ENCODE data around the gene ATF3. TPM values are rescaled to one million over a fixed set of nuclear protein-coding genes. Genes with fewer than 3 reads are reported as not detected.

ATF3 gene
- total RNA-seq, 5 donors from 2014 or later (not counting 1 experiment from before 2014, with no cell fraction given) = 1.5 to 20.1 (median 3.1) TPM

DNA sequence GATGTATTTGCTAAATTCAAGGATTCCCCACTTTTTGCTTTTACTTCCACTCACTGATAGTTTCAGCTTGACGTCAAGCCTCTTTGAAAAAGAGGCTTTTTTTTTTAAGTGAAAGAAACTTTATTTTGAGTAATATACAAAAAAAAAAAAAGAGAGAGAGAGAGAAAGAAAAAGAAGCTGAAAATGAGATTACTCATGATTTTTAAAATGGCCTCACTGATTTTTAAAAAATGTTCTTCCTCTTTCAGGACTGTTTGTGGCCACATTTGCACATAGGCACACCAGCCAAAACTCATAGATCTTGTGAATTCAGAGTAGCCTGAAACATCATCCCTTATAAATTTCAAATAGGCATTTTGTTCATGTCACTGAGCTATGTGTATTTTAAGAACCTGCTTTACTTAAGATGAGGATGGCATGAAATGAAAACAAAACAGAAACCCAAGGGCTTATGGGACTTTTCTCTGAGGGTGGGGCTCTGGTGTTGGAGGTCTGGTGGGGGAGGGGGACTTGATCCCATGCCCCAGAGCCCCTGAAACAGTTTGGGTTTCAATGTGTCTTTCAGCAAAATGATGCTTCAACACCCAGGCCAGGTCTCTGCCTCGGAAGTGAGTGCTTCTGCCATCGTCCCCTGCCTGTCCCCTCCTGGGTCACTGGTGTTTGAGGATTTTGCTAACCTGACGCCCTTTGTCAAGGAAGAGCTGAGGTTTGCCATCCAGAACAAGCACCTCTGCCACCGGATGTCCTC lies 6.1 kb downstream of the ATF3 start:
- Histone ChIP-seq H3K4me1 (ENCODE audit: control insufficient read depth in 1 of 2, extremely low read depth in 1 of 2, insufficient read depth in 2 of 2, low read length in 2 of 2) (peaks cover 2 to 4% of the 10 kb centered on the region in 2 experiments), H3K27ac (ENCODE audit: low read length) (no peak overlapping the region), H3K27me3 (replicated peaks in 1 of 2; ENCODE audit: control insufficient read depth in 2 of 2, extremely low read depth in 1 of 2, insufficient read depth in 2 of 2, low read length in 1 of 2) (peaks cover 3 to 15% of the 10 kb centered on the region in 2 experiments), H3K36me3 (ENCODE audit: control insufficient read depth in 2 of 2, extremely low read depth in 1 of 2, insufficient read depth in 1 of 2, low read length in 1 of 2) (no peaks in the 10 kb centered on the region), H3K9me3 (no peaks in the 10 kb centered on the region), H3K4me3 (ENCODE audit: control insufficient read depth in 1 of 2, extremely low read depth in 1 of 2, low read length in 1 of 2) (no peak overlapping the region)
- Mint-ChIP-seq H3K4me3 (no peak overlapping the region), H3K4me1 (peaks cover 5 to 11% (median 6%) of the 10 kb centered on the region in 3 donors), H3K27me3 (peaks cover 18 to 21% of the 10 kb centered on the region in 2 donors), H3K27ac (no peak overlapping the region), H3K9me3 (no peaks in the 10 kb centered on the region), H3K36me3 (peaks cover 11% of the 10 kb centered on the region)
- ChIA-PET POLR2A (interaction anchor here in 1 of 2 donors (0.6 to 0.7 kb wide), 5 partner anchors 9 to 209 kb away, joined by 3 to 4 read pairs (median 4); no protein-coding TSS in a partner anchor), CTCF (interaction anchor here (0.7 to 1.1 kb wide), 3 partner anchors 12 to 136 kb away, joined by 3 read pairs; no protein-coding TSS in a partner anchor)
- WGBS (ENCODE audit: insufficient coverage) = 77% methylated on average over 4 of the region's 5 CpGs
- ATAC-seq (replicated peaks in 1 of 4) (no peak), DNase-seq (no peak)

DNA sequence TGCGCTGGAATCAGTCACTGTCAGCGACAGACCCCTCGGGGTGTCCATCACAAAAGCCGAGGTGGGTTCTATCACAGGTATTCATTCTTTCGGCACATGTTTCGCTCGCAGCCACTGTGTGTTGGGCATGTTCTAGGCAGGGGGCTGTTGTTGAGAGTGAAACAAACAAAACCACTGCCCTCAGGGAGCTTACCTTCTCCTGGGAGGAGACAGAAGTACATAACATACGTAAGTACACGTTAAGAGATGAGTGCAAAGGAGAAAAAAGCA lies 6.6 kb downstream of the ATF3 start:
- Histone ChIP-seq H3K27me3 (replicated peaks in 1 of 2; ENCODE audit: control insufficient read depth in 2 of 2, extremely low read depth in 1 of 2, insufficient read depth in 2 of 2, low read length in 1 of 2) (peaks cover 0 to 11% of the 10 kb centered on the region in 2 experiments), H3K4me3 (ENCODE audit: control insufficient read depth in 1 of 2, extremely low read depth in 1 of 2, low read length in 1 of 2) (no peak overlapping the region), H3K4me1 (ENCODE audit: control insufficient read depth in 1 of 2, extremely low read depth in 1 of 2, insufficient read depth in 2 of 2, low read length in 2 of 2) (no peaks in the 10 kb centered on the region), H3K9me3 (no peaks in the 10 kb centered on the region), H3K36me3 (ENCODE audit: control insufficient read depth in 2 of 2, extremely low read depth in 1 of 2, insufficient read depth in 1 of 2, low read length in 1 of 2) (no peaks in the 10 kb centered on the region), H3K27ac (ENCODE audit: low read length) (no peak overlapping the region)
- Mint-ChIP-seq H3K36me3 (peaks cover 15% of the 10 kb centered on the region), H3K27ac (peak overlapping the region in 1 of 2 donors; percentile 36), H3K4me1 (peaks cover 0 to 6% (median under 1%) of the 10 kb centered on the region in 3 donors), H3K4me3 (no peak overlapping the region), H3K9me3 (no peaks in the 10 kb centered on the region), H3K27me3 (peaks cover 13 to 16% of the 10 kb centered on the region in 2 donors)
- ATAC-seq (replicated peaks in 1 of 4) (no peak), DNase-seq (no peak)
- WGBS (ENCODE audit: insufficient coverage) = 92% methylated on average over 7 of the region's 9 CpGs
- CTCF ChIA-PET = no interaction called here
- POLR2A ChIA-PET = no interaction called here

DNA sequence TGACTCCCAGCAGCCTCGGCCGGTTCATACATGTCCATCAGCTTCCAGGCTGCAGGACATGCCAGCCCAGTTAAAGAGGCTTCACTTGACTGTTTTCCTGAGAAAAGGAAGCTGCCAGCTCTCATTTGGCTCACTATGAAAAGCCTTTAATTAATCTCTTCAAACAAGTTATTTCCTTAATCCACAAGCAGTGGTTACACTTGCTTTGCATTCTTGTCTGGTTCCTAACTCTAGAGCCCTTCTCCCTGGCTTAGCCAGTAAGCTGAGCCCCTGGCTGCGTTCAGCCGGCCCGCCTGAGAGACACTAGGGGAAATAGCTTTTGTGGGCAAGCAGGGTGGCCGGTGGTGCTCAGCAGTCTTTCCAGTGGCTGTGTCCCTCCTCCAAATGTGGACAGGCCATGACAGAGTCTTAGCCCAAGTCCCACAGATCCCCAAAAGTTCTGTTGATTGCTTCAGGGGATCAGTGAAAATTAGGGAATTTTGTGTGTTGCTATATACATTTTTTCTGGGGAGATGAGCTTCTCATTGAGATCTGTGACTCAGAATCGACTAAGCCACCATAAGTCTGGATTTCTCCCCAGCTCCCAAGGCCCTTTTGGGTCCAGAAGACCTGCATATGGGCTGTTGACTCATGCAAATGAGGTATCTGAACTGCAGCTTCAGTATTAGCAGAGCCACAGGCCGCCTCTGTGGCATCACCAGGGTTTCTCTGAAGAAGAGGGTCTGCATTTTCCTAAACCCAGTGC lies 10.1 kb downstream of the ATF3 start:
- Histone ChIP-seq H3K36me3 (ENCODE audit: control insufficient read depth in 2 of 2, extremely low read depth in 1 of 2, insufficient read depth in 1 of 2, low read length in 1 of 2) (no peaks in the 10 kb centered on the region), H3K4me3 (ENCODE audit: control insufficient read depth in 1 of 2, extremely low read depth in 1 of 2, low read length in 1 of 2) (no peak overlapping the region), H3K4me1 (ENCODE audit: control insufficient read depth in 1 of 2, extremely low read depth in 1 of 2, insufficient read depth in 2 of 2, low read length in 2 of 2) (peaks cover 0 to 3% of the 10 kb centered on the region in 2 experiments), H3K9me3 (no peaks in the 10 kb centered on the region), H3K27me3 (replicated peaks in 1 of 2; ENCODE audit: control insufficient read depth in 2 of 2, extremely low read depth in 1 of 2, insufficient read depth in 2 of 2, low read length in 1 of 2) (peaks cover 0 to 5% of the 10 kb centered on the region in 2 experiments), H3K27ac (ENCODE audit: low read length) (no peak overlapping the region)
- peaks cover 10 to 14% (median 14%) of the 10 kb centered on the region in 3 donors for H3K4me1 Mint-ChIP-seq
- CTCF ChIA-PET = interaction anchor here in 1 of 2 donors (0.5 kb wide), 1 partner anchor 38 kb away, joined by 6 read pairs; no protein-coding TSS in a partner anchor
- no peak overlapping the region for H3K4me3 Mint-ChIP-seq
- H3K27me3 Mint-ChIP-seq = no peaks in the 10 kb centered on the region
- no peaks in the 10 kb centered on the region for H3K9me3 Mint-ChIP-seq
- 83% methylated on average over 6 of the region's 8 CpGs for WGBS (ENCODE audit: insufficient coverage)
- no peak overlapping the region for H3K27ac Mint-ChIP-seq
- POLR2A ChIA-PET = interaction anchor here in 1 of 2 donors (0.6 kb wide), 1 partner anchor 387 kb away, joined by 9 read pairs; no protein-coding TSS in a partner anchor
- H3K36me3 Mint-ChIP-seq = peaks cover 15% of the 10 kb centered on the region
- no peak for ATAC-seq (replicated peaks in 1 of 4)
- no peak for DNase-seq

DNA sequence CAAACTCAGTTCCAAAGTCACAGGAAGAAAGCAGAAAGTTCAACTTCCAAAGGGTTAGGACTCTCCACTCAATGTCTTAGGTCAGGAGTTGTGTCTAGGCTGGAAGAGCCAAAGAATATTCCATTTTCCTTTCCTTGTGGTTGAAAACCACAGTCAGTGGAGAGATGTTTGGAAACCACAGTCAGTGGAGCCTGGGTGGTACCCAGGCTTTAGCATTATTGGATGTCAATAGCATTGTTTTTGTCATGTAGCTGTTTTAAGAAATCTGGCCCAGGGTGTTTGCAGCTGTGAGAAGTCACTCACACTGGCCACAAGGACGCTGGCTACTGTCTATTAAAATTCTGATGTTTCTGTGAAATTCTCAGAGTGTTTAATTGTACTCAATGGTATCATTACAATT lies 11.7 kb downstream of the ATF3 start:
- Histone ChIP-seq H3K27me3 (replicated peaks in 1 of 2; ENCODE audit: control insufficient read depth in 2 of 2, extremely low read depth in 1 of 2, insufficient read depth in 2 of 2, low read length in 1 of 2) (peaks cover 0 to 9% of the 10 kb centered on the region in 2 experiments), H3K4me3 (ENCODE audit: control insufficient read depth in 1 of 2, extremely low read depth in 1 of 2, low read length in 1 of 2) (no peak overlapping the region), H3K27ac (ENCODE audit: low read length) (no peak overlapping the region), H3K9me3 (no peaks in the 10 kb centered on the region), H3K36me3 (ENCODE audit: control insufficient read depth in 2 of 2, extremely low read depth in 1 of 2, insufficient read depth in 1 of 2, low read length in 1 of 2) (no peaks in the 10 kb centered on the region), H3K4me1 (ENCODE audit: control insufficient read depth in 1 of 2, extremely low read depth in 1 of 2, insufficient read depth in 2 of 2, low read length in 2 of 2) (peaks cover 0 to 3% of the 10 kb centered on the region in 2 experiments)
- H3K9me3 Mint-ChIP-seq = no peaks in the 10 kb centered on the region
- no CpG with 5 or more reads among the region's 1 CpG for WGBS (ENCODE audit: insufficient coverage)
- H3K4me3 Mint-ChIP-seq = no peak overlapping the region
- no peaks in the 10 kb centered on the region for H3K27me3 Mint-ChIP-seq
- DNase-seq (no peak), ATAC-seq (replicated peaks in 1 of 4) (no peak)
- H3K27ac Mint-ChIP-seq = no peak overlapping the region
- POLR2A ChIA-PET = no interaction called here
- CTCF ChIA-PET = no interaction called here
- peaks cover 15% of the 10 kb centered on the region for H3K36me3 Mint-ChIP-seq
- peaks cover 10 to 14% (median 12%) of the 10 kb centered on the region in 3 donors for H3K4me1 Mint-ChIP-seq

DNA sequence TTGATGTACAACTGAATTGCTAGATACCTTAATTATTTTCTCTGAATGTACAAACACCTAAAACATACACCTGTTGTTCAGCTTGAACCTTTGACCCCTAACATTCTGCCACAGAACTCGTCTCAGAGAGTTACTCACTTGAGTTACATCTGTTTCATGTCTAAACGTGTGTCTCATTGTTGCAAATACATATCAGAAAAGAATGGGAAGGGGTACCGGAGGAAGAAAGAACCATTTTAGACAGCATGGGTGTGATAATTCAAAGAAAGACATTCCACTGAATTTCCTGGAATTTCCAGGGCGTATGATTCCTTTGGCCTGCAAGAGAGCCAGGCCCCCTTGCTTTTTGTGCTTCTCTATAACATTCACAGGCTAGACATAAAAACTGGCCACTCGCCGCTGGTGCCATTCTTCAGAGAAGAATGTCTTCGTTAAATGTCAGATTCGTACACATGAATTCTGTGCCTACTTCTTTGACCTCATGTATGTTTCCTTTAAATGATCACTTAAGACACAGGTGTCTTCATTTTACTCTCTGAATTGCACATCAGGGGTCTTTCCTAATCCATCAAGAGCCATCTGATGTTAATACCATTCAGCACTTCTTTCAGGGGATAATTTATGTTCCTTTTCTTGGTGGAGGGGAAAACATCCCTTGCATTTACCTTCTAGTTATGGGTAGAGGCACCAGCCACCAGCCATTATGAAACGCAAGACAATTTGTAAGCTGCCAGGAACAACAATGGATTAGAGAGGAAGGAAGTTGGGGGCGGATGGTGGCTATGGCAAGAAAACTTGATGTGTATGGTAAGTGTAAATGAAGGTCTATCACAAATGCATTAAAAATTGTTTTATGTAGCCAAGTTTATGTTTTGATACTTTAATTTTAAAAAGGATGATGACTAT lies 12.7 kb downstream of the ATF3 start:
- WGBS (ENCODE audit: insufficient coverage) = 95% methylated on average over 6 of the region's 10 CpGs
- no peaks in the 10 kb centered on the region for H3K9me3 Mint-ChIP-seq
- peaks cover 0 to 19% of the 10 kb centered on the region in 2 experiments for H3K27me3 ChIP-seq (replicated peaks in 1 of 2; ENCODE audit: control insufficient read depth in 2 of 2, extremely low read depth in 1 of 2, insufficient read depth in 2 of 2, low read length in 1 of 2)
- ATAC-seq (replicated peaks in 1 of 4) (peak in 1 of 4 experiments; percentile 49), DNase-seq (no peak)
- H3K9me3 ChIP-seq = no peaks in the 10 kb centered on the region
- H3K4me1 Mint-ChIP-seq = peaks cover 10 to 14% (median 12%) of the 10 kb centered on the region in 3 donors
- no peak overlapping the region for H3K4me3 ChIP-seq (ENCODE audit: control insufficient read depth in 1 of 2, extremely low read depth in 1 of 2, low read length in 1 of 2)
- no peaks in the 10 kb centered on the region for H3K36me3 ChIP-seq (ENCODE audit: control insufficient read depth in 2 of 2, extremely low read depth in 1 of 2, insufficient read depth in 1 of 2, low read length in 1 of 2)
- no peak overlapping the region for H3K4me3 Mint-ChIP-seq
- H3K27ac Mint-ChIP-seq = no peak overlapping the region
- ChIA-PET POLR2A (no interaction called here), CTCF (no interaction called here)
- peaks cover 0 to 3% of the 10 kb centered on the region in 2 experiments for H3K4me1 ChIP-seq (ENCODE audit: control insufficient read depth in 1 of 2, extremely low read depth in 1 of 2, insufficient read depth in 2 of 2, low read length in 2 of 2)
- no peak overlapping the region for H3K27ac ChIP-seq (ENCODE audit: low read length)
- H3K36me3 Mint-ChIP-seq = peaks cover 15% of the 10 kb centered on the region
- H3K27me3 Mint-ChIP-seq = peaks cover 4 to 5% of the 10 kb centered on the region in 2 donors

DNA sequence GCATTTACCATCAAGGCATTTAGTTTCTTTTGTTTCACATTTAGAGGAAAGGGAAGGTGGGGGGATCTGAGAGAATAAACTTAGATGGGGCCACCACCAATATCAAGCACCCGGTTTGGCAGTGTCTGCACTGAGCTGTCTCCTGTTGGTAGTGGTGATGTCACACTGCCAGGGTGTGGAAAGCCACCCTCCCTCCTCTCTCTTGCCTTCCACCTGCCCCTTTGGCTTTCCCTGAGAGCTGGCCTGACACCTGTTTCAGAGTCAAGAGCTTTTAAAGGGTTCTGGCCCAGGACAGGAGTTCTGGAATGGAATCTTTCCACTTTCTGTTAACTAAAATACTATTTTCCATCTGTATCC lies 13.4 kb downstream of the ATF3 start:
- H3K4me3 ChIP-seq (ENCODE audit: control insufficient read depth in 1 of 2, extremely low read depth in 1 of 2, low read length in 1 of 2) = no peak overlapping the region
- Mint-ChIP-seq H3K27me3 (peaks cover 4 to 5% of the 10 kb centered on the region in 2 donors), H3K27ac (no peak overlapping the region), H3K4me3 (no peak overlapping the region), H3K4me1 (peaks cover 10 to 14% (median 12%) of the 10 kb centered on the region in 3 donors), H3K9me3 (no peaks in the 10 kb centered on the region), H3K36me3 (peaks cover 12% of the 10 kb centered on the region)
- H3K27ac ChIP-seq (ENCODE audit: low read length) = no peak overlapping the region
- H3K36me3 ChIP-seq (ENCODE audit: control insufficient read depth in 2 of 2, extremely low read depth in 1 of 2, insufficient read depth in 1 of 2, low read length in 1 of 2) = no peaks in the 10 kb centered on the region
- DNase-seq (no peak), ATAC-seq (replicated peaks in 1 of 4) (peak in 1 of 4 experiments; percentile 36)
- POLR2A ChIA-PET = no interaction called here
- CTCF ChIA-PET = no interaction called here
- H3K9me3 ChIP-seq = no peaks in the 10 kb centered on the region
- H3K4me1 ChIP-seq (ENCODE audit: control insufficient read depth in 1 of 2, extremely low read depth in 1 of 2, insufficient read depth in 2 of 2, low read length in 2 of 2) = peaks cover 0 to 3% of the 10 kb centered on the region in 2 experiments
- WGBS (ENCODE audit: insufficient coverage) = no CpG with 5 or more reads among the region's 1 CpG
- H3K27me3 ChIP-seq (replicated peaks in 1 of 2; ENCODE audit: control insufficient read depth in 2 of 2, extremely low read depth in 1 of 2, insufficient read depth in 2 of 2, low read length in 1 of 2) = peaks cover 0 to 23% of the 10 kb centered on the region in 2 experiments
